HUES64 (cell line): ENCODE measurements around the gene MT1H.

Experiments
- H3K27ac ChIP-seq: 2 replicates; pipeline ENCODE4 v1.7.0; 2013; ENCODE audit warnings: low read depth, low read length, inconsistent platforms
- H3K27me3 ChIP-seq: 2 replicates; pipeline ENCODE4 v1.6.1; 2013; ENCODE audit warnings: mild to moderate bottlenecking, low read length; ENCODE audit not compliant: insufficient read depth
- H3K36me3 ChIP-seq: 2 replicates; pipeline ENCODE4 v1.6.1; 2013; ENCODE audit warnings: mild to moderate bottlenecking, low read length; ENCODE audit not compliant: insufficient read depth
- H3K4me1 ChIP-seq: 2 replicates; pipeline ENCODE4 v1.6.1; 2013; ENCODE audit warnings: mild to moderate bottlenecking, low read length, moderate library complexity; ENCODE audit not compliant: insufficient read depth
- H3K4me3 ChIP-seq: 2 replicates; pipeline ENCODE4 v1.5.1; 2013; ENCODE audit warnings: mild to moderate bottlenecking, low read length, moderate library complexity
- H3K9ac ChIP-seq: 2 replicates; pipeline ENCODE4 v1.6.1; 2013; ENCODE audit warnings: mild to moderate bottlenecking, low read depth, low read length
- H3K9me3 ChIP-seq: 2 replicates; pipeline ENCODE4 v1.6.1; 2013; ENCODE audit warnings: low read depth, low read length; ENCODE audit not compliant: insufficient read depth
- WGBS: fragments of 150-250, 120-280 bp; methylation state at CpG from one replicate; pipeline ENCODE4 v1.1.7; 2013; ENCODE audit warnings: missing lambda C conversion rate; 5-methylcytosine and 5-hydroxymethylcytosine counted together

MT1H gene

GRCh38 chr16:56637814-56638750, 31.5 kb upstream of the MT1H start, which contains the start of gene MT1A:
Gene MT1A (plus strand): TSS chr16:56638666. CDS start chr16:56638739, 73 bp downstream.
- H3K36me3 ChIP-seq, result no peaks in the 10 kb centered on the region
- H3K27me3 ChIP-seq, result peaks cover 100% of the 10 kb centered on the region
- H3K4me1 ChIP-seq, result peaks cover 3% of the 10 kb centered on the region; the same call in 1 of the 2 replicates
- no peak within 1 kb of the TSS for H3K27ac ChIP-seq
- peak within 1 kb of the TSS; percentile 49 for H3K4me3 ChIP-seq
- WGBS, result 3% methylated on average over 68 of the region's 68 CpGs
- H3K9ac ChIP-seq, result no peak within 1 kb of the TSS
- H3K9me3 ChIP-seq, result no peaks in the 10 kb centered on the region

GRCh38 chr16:56639045-56639444, 30.6 kb upstream of the MT1H start:
- peaks cover 100% of the 10 kb centered on the region for H3K27me3 ChIP-seq
- H3K9me3 ChIP-seq, result no peaks in the 10 kb centered on the region
- H3K36me3 ChIP-seq, result no peaks in the 10 kb centered on the region
- H3K9ac ChIP-seq, result no peak overlapping the region
- H3K27ac ChIP-seq, result no peak overlapping the region
- peaks cover 3% of the 10 kb centered on the region; the same call in 1 of the 2 replicates for H3K4me1 ChIP-seq
- H3K4me3 ChIP-seq, result no peak overlapping the region
- 89% methylated on average over 1 of the region's 1 CpG for WGBS

GRCh38 chr16:56640076-56640475, 29.5 kb upstream of the MT1H start:
- WGBS, result 100% methylated on average over 1 of the region's 1 CpG

GRCh38 chr16:56641166-56641565, 28.4 kb upstream of the MT1H start:
- peaks cover 100% of the 10 kb centered on the region for H3K27me3 ChIP-seq
- H3K4me1 ChIP-seq, result peaks cover 3% of the 10 kb centered on the region; the same call in 1 of the 2 replicates
- no peak overlapping the region for H3K9ac ChIP-seq
- no peaks in the 10 kb centered on the region for H3K9me3 ChIP-seq
- no peak overlapping the region for H3K4me3 ChIP-seq
- no peaks in the 10 kb centered on the region for H3K36me3 ChIP-seq
- no peak overlapping the region for H3K27ac ChIP-seq
- WGBS, result 82% methylated on average over 2 of the region's 2 CpGs

More at GRCh38 chr16:56640076-56640475, 29.5 kb upstream of the MT1H start:
- Histone ChIP-seq H3K27me3 (peaks cover 100% of the 10 kb centered on the region), H3K27ac (no peak overlapping the region), H3K9me3 (no peaks in the 10 kb centered on the region), H3K4me1 (peaks cover 3% of the 10 kb centered on the region; the same call in 1 of the 2 replicates), H3K4me3 (no peak overlapping the region), H3K9ac (no peak overlapping the region), H3K36me3 (no peaks in the 10 kb centered on the region)

- peaks cover 100% of the 10 kb centered on the region for H3K27me3 ChIP-seq
- peaks cover 3% of the 10 kb centered on the region; the same call in 1 of the 2 replicates for H3K4me1 ChIP-seq
- H3K27ac ChIP-seq, result no peak overlapping the region
- H3K36me3 ChIP-seq, result no peaks in the 10 kb centered on the region
- 6% methylated on average over 42 of the region's 42 CpGs for WGBS
- no peaks in the 10 kb centered on the region for H3K9me3 ChIP-seq
- peak overlapping the region; percentile 43 for H3K4me3 ChIP-seq
- no peak overlapping the region for H3K9ac ChIP-seq
Observed at GRCh38 chr16:56643080-56643778, 26.4 kb upstream of the MT1H start.

GRCh38 chr16:56643833-56644232, 25.8 kb upstream of the MT1H start:
- WGBS, result 58% methylated on average over 5 of the region's 5 CpGs
- Histone ChIP-seq H3K27ac (no peak overlapping the region), H3K27me3 (peaks cover 100% of the 10 kb centered on the region), H3K4me3 (peak overlapping the region; percentile 43; the same call in 1 of the 2 replicates), H3K9ac (no peak overlapping the region), H3K9me3 (no peaks in the 10 kb centered on the region), H3K36me3 (no peaks in the 10 kb centered on the region), H3K4me1 (no peaks in the 10 kb centered on the region; the same call in 1 of the 2 replicates)

GRCh38 chr16:56645311-56645710, 24.3 kb upstream of the MT1H start:
- WGBS, result 82% methylated on average over 1 of the region's 1 CpG
- no peak overlapping the region for H3K4me3 ChIP-seq
- no peak overlapping the region for H3K27ac ChIP-seq
- peaks cover 100% of the 10 kb centered on the region for H3K27me3 ChIP-seq
- H3K9me3 ChIP-seq, result no peaks in the 10 kb centered on the region
- no peaks in the 10 kb centered on the region; the same call in 1 of the 2 replicates for H3K4me1 ChIP-seq
- H3K9ac ChIP-seq, result no peak overlapping the region
- no peaks in the 10 kb centered on the region for H3K36me3 ChIP-seq

- no peak overlapping the region for H3K9ac ChIP-seq
- no peaks in the 10 kb centered on the region for H3K9me3 ChIP-seq
- 0% methylated on average over 1 of the region's 1 CpG for WGBS
- no peak overlapping the region for H3K4me3 ChIP-seq
- no peak overlapping the region for H3K27ac ChIP-seq
- H3K27me3 ChIP-seq, result peaks cover 100% of the 10 kb centered on the region
- no peaks in the 10 kb centered on the region for H3K36me3 ChIP-seq
- H3K4me1 ChIP-seq, result no peaks in the 10 kb centered on the region; the same call in 1 of the 2 replicates
Observed at GRCh38 chr16:56645838-56646237, 23.8 kb upstream of the MT1H start.

- 62% methylated on average over 33 of the region's 33 CpGs for WGBS
- no peaks in the 10 kb centered on the region; the same call in 1 of the 2 replicates for H3K4me1 ChIP-seq
Observed at GRCh38 chr16:56647641-56648431, 21.8 kb upstream of the MT1H start.

GRCh38 chr16:56649271-56649670, 20.3 kb upstream of the MT1H start:
- no peak overlapping the region for H3K9ac ChIP-seq
- peaks cover 95% of the 10 kb centered on the region for H3K27me3 ChIP-seq
- 95% methylated on average over 2 of the region's 2 CpGs for WGBS
- no peak overlapping the region for H3K4me3 ChIP-seq
- no peaks in the 10 kb centered on the region for H3K9me3 ChIP-seq
- no peaks in the 10 kb centered on the region for H3K4me1 ChIP-seq
- H3K36me3 ChIP-seq, result no peaks in the 10 kb centered on the region
- H3K27ac ChIP-seq, result no peak overlapping the region

More at GRCh38 chr16:56647641-56648431, 21.8 kb upstream of the MT1H start:
- H3K36me3 ChIP-seq, result no peaks in the 10 kb centered on the region
- no peaks in the 10 kb centered on the region for H3K9me3 ChIP-seq
- H3K27me3 ChIP-seq, result peaks cover 100% of the 10 kb centered on the region
- no peak overlapping the region for H3K9ac ChIP-seq
- no peak overlapping the region for H3K27ac ChIP-seq
- H3K4me3 ChIP-seq, result peak overlapping the region; percentile 18; the same call in 1 of the 2 replicates
